Omental fat pad (tissue), 4 donors: ENCODE results near the gene CALML3. TPM values are rescaled to one million over a fixed set of nuclear protein-coding genes. Genes with fewer than 3 reads are reported as not detected.

Source experiments
- ATAC-seq: fragments of 150-250 bp; one replicate; pipeline ENCODE4 v1.9.1; 2016; ENCODE audit warnings: mild to moderate bottlenecking, moderate library complexity; ENCODE audit not compliant: low FRiP score
- DNase-seq: peaks from one replicate; pipeline ENCODE4 v3.0.0-alpha.2; 2019; ENCODE audit warnings: low spot score
- CTCF ChIP-seq, 3 donors: fragments of 450-650 bp; IDR thresholded peaks; one replicate each; pipeline ENCODE4 v1.5.1; 2016 to 2017; ENCODE audit warnings: antibody characterized with exemption in 3 of 3, mild to moderate bottlenecking in 3 of 3, moderate library complexity in 2 of 3
- total RNA-seq, 4 donors: library from RNA; depleted of rRNA; stranded (reverse); fragments of >200 nt; gene quantifications; one replicate each; pipeline ENCODE4 v1.1.0, GENCODE V29; 2016

CALML3 gene
- total RNA-seq, 4 donors from 2014 or later = not detected

GRCh38 chr10:5503477-5503835 is 21.3 kb upstream of the CALML3 start:
- ATAC-seq = no peak
- TF ChIP-seq CTCF (IDR thresholded peaks at IDR 0.05) = no peak
- no peak for DNase-seq

GRCh38 chr10:5504146-5505072 is 20.4 kb upstream of the CALML3 start:
- DNase-seq (no peak), ATAC-seq (no peak)
- TF ChIP-seq CTCF (IDR thresholded peaks at IDR 0.05) = no peak

GRCh38 chr10:5506246-5506645 is 18.5 kb upstream of the CALML3 start:
- DNase-seq (no peak), ATAC-seq (no peak)
- no peak for TF ChIP-seq CTCF (IDR thresholded peaks at IDR 0.05)

GRCh38 chr10:5506751-5507648 is 17.8 kb upstream of the CALML3 start:
- DNase-seq = no peak
- TF ChIP-seq CTCF (IDR thresholded peaks at IDR 0.05) = no peak
- no peak for ATAC-seq

- DNase-seq (no peak), ATAC-seq (no peak)
- TF ChIP-seq CTCF (IDR thresholded peaks at IDR 0.05) = no peak
These were observed 17.1 kb upstream of the CALML3 start for GRCh38 chr10:5507649-5508131.

- TF ChIP-seq CTCF (IDR thresholded peaks at IDR 0.05) = no peak
- ATAC-seq (no peak), DNase-seq (no peak)
These were observed 16.6 kb upstream of the CALML3 start for GRCh38 chr10:5508161-5508604.
